Measurements from ENCODE around the gene SMAD5. TPM values are rescaled to one million over a fixed set of nuclear protein-coding genes. Genes with fewer than 3 reads are reported as not detected.

Gene SMAD5
- total and polyA plus RNA-seq, 2 donors (not counting 1 experiment from before 2014, with no cell fraction given): 9.4 to 38.6 TPM

DNA sequence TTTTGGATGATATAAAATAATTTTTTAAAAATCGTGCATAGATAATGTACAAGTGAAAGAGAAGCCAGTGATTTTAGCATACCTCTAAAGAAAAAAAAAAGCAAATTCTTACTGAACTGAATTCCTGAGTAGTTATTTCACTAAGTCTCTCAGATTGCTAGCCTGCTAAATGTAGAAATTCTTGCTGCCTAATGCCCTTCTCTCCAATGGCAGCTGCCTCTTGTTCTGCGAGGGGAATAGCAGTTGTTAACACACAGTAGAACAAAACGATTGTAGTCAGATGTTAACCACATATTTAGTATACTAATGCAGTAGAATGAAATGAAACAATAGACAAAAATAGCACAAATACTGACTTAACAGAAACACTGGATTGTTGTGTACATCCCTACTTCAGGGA lies 26.8 kb downstream of the SMAD5 start:
- Histone ChIP-seq H3K9me3 (ENCODE audit: control extremely low read depth in 1 of 3, control insufficient read depth in 2 of 3, insufficient read depth in 1 of 3, low read length in 2 of 3) (no peaks in the 10 kb centered on the region), H3K9ac (ENCODE audit: low read length) (no peak overlapping the region), H4K20me1 (ENCODE audit: control insufficient read depth, insufficient read depth, low read length, poor library complexity, severe bottlenecking) (peaks cover 7% of the 10 kb centered on the region), H3K4me1 (ENCODE audit: control insufficient read depth in 2 of 2, insufficient read depth in 2 of 2, low read length in 2 of 2) (no peaks in the 10 kb centered on the region), H3K27ac (ENCODE audit: low read length in 2 of 2) (no peak overlapping the region), H3K4me2 (replicated peaks; ENCODE audit: low read depth, low read length, poor library complexity, severe bottlenecking) (no peak overlapping the region), H3K36me3 (replicated peaks in 1 of 2; ENCODE audit: control extremely low read depth in 1 of 2, control insufficient read depth in 1 of 2, extremely low read depth in 1 of 2, insufficient read depth in 2 of 2, low read length in 1 of 2) (peaks cover 8 to 20% of the 10 kb centered on the region in 2 experiments), H3K4me3 (ENCODE audit: control extremely low read depth in 1 of 5, extremely low read depth in 1 of 5, insufficient read depth in 1 of 5, low read depth in 2 of 5, low read length in 4 of 5) (no peak overlapping the region), H3K27me3 (replicated peaks in 1 of 4; ENCODE audit: control extremely low read depth in 1 of 4, control insufficient read depth in 3 of 4, insufficient read depth in 4 of 4, low read length in 3 of 4) (no peaks in the 10 kb centered on the region), H2AFZ (ENCODE audit: insufficient read depth, low read depth, low read length, poor library complexity, severe bottlenecking) (no peak overlapping the region), H3K79me2 (ENCODE audit: control insufficient read depth, insufficient read depth, low read length) (no peaks in the 10 kb centered on the region)
- Mint-ChIP-seq H3K27ac (no peak overlapping the region), H3K4me1 (peaks cover 7% of the 10 kb centered on the region), H3K27me3 (no peaks in the 10 kb centered on the region), H3K4me3 (no peak overlapping the region), H3K9me3 (ENCODE audit: insufficient read depth) (no peaks in the 10 kb centered on the region)
- WGBS (ENCODE audit: insufficient coverage): no CpG with 5 or more reads among the region's 3 CpGs
- intact Hi-C loops (cut with micrococcal nuclease): no loop called here
- CTCF ChIA-PET: no interaction called here
- TF ChIP-seq, protein P1, sequence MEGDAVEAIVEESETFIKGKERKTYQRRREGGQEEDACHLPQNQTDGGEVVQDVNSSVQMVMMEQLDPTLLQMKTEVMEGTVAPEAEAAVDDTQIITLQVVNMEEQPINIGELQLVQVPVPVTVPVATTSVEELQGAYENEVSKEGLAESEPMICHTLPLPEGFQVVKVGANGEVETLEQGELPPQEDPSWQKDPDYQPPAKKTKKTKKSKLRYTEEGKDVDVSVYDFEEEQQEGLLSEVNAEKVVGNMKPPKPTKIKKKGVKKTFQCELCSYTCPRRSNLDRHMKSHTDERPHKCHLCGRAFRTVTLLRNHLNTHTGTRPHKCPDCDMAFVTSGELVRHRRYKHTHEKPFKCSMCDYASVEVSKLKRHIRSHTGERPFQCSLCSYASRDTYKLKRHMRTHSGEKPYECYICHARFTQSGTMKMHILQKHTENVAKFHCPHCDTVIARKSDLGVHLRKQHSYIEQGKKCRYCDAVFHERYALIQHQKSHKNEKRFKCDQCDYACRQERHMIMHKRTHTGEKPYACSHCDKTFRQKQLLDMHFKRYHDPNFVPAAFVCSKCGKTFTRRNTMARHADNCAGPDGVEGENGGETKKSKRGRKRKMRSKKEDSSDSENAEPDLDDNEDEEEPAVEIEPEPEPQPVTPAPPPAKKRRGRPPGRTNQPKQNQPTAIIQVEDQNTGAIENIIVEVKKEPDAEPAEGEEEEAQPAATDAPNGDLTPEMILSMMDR (IDR thresholded peaks at IDR 0.05): no peak
- no peak for TF ChIP-seq EZH2 (IDR thresholded peaks at IDR 0.05; ENCODE audit: borderline replicate concordance, insufficient read depth, low read depth, low read length, poor library complexity, severe bottlenecking)
- ATAC-seq (ENCODE audit: low read depth): no peak
- no peak for DNase-seq
- POLR2A ChIA-PET: no interaction called here

- no peaks in the 10 kb centered on the region for H3K27me3 Mint-ChIP-seq
- no peak overlapping the region for H3K9ac ChIP-seq (ENCODE audit: low read length)
- no peak overlapping the region for H3K4me2 ChIP-seq (replicated peaks; ENCODE audit: low read depth, low read length, poor library complexity, severe bottlenecking)
- no peak for TF ChIP-seq EZH2 (IDR thresholded peaks at IDR 0.05; ENCODE audit: borderline replicate concordance, insufficient read depth, low read depth, low read length, poor library complexity, severe bottlenecking)
- TF ChIP-seq, protein P1 (IDR thresholded peaks at IDR 0.05): no peak
- H3K4me1 ChIP-seq (ENCODE audit: control insufficient read depth in 2 of 2, insufficient read depth in 2 of 2, low read length in 2 of 2): peaks cover 0 to 8% of the 10 kb centered on the region in 2 donors
- H4K20me1 ChIP-seq (ENCODE audit: control insufficient read depth, insufficient read depth, low read length, poor library complexity, severe bottlenecking): no peaks in the 10 kb centered on the region
- WGBS (ENCODE audit: insufficient coverage): 100% methylated on average over 3 of the region's 4 CpGs
- H3K27me3 ChIP-seq (replicated peaks in 1 of 4; ENCODE audit: control extremely low read depth in 1 of 4, control insufficient read depth in 3 of 4, insufficient read depth in 4 of 4, low read length in 3 of 4): no peaks in the 10 kb centered on the region
- peaks cover 16% of the 10 kb centered on the region for H3K4me1 Mint-ChIP-seq
- H2AFZ ChIP-seq (ENCODE audit: insufficient read depth, low read depth, low read length, poor library complexity, severe bottlenecking): no peak overlapping the region
- ChIA-PET CTCF (no interaction called here), POLR2A (interaction anchor here (0.6 kb wide), 1 partner anchor 291 kb away, joined by 3 read pairs; no protein-coding TSS in a partner anchor)
- H3K79me2 ChIP-seq (ENCODE audit: control insufficient read depth, insufficient read depth, low read length): no peaks in the 10 kb centered on the region
- intact Hi-C loops (cut with micrococcal nuclease): no loop called here
- H3K36me3 ChIP-seq (replicated peaks in 1 of 2; ENCODE audit: control extremely low read depth in 1 of 2, control insufficient read depth in 1 of 2, extremely low read depth in 1 of 2, insufficient read depth in 2 of 2, low read length in 1 of 2): peaks cover 3 to 5% of the 10 kb centered on the region in 2 experiments
- H3K27ac Mint-ChIP-seq: no peak overlapping the region
- no peak overlapping the region for H3K27ac ChIP-seq (ENCODE audit: low read length in 2 of 2)
- no peaks in the 10 kb centered on the region for H3K9me3 Mint-ChIP-seq (ENCODE audit: insufficient read depth)
- no peak overlapping the region for H3K4me3 Mint-ChIP-seq
- no peak overlapping the region for H3K4me3 ChIP-seq (ENCODE audit: control extremely low read depth in 1 of 5, extremely low read depth in 1 of 5, insufficient read depth in 1 of 5, low read depth in 2 of 5, low read length in 4 of 5)
- no peaks in the 10 kb centered on the region for H3K9me3 ChIP-seq (ENCODE audit: control extremely low read depth in 1 of 3, control insufficient read depth in 2 of 3, insufficient read depth in 1 of 3, low read length in 2 of 3)
- DNase-seq (no peak), ATAC-seq (ENCODE audit: low read depth) (no peak)
Observed at GRCh38 chr5:136162008-136162407, 29.4 kb downstream of the SMAD5 start.

Data from B cell (primary cell).